HG02852 (cell line): Measurements from ENCODE around the gene ADAMTSL3.
"Not testable (repeated sequence)": the region's sequence is repeated elsewhere in the genome, so short reads cannot be mapped to it uniquely, and the experiment has no call there.

Experiments used
- ATAC-seq: cut with Tn5 transposase; IDR thresholded peaks from one replicate; pipeline ENCODE4 v1.9.1; 2021; ENCODE audit warnings: mild to moderate bottlenecking, moderate library complexity; ENCODE audit not compliant: unreplicated experiment

The ADAMTSL3 gene

DNA sequence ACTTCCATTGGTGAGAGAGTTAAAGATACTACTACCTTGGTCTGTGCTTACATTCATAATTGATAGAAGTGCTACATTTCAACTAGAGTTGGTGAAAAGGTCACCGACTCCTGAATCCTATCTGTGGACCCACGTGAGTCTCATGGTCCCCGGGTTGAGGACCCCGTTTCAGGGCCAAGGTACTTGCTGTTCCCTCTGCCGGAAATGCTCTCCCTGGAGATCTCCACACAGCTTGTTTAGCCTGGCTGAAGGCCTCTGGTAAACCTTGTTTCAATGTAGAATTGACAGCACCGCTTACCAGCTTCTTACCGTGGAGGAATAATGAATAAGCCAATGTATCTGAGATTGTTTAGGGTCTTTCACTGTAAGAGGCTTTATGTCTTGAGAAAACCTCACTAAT is 355.7 kb downstream of the ADAMTSL3 start:
- ATAC-seq, result no peak

DNA sequence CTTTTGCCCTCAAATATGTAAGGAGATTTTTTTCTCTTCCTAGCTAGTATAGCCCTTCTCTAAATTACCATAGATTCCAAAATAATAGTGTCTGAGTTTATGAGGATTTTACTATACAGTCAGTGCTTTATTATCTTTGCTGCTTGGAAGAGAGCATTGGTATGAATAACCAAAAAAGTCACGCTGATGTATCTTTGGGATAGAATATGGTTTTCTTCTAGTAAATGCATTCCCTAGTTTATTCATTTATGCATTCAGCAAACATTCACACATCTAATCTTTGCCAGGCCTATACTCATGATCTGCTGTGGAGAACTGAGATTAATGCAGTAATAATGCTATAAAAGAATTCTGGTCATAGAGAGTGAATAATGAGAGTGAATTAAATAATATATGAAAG is 356.3 kb downstream of the ADAMTSL3 start:
- no peak for ATAC-seq

GRCh38 chr15:84016371-84016770 is 362.4 kb downstream of the ADAMTSL3 start:
- ATAC-seq, result no peak

GRCh38 chr15:84022516-84022915 is 368.6 kb downstream of the ADAMTSL3 start:
- ATAC-seq, result no peak

GRCh38 chr15:84023636-84024035 is 369.7 kb downstream of the ADAMTSL3 start:
- no peak for ATAC-seq

DNA sequence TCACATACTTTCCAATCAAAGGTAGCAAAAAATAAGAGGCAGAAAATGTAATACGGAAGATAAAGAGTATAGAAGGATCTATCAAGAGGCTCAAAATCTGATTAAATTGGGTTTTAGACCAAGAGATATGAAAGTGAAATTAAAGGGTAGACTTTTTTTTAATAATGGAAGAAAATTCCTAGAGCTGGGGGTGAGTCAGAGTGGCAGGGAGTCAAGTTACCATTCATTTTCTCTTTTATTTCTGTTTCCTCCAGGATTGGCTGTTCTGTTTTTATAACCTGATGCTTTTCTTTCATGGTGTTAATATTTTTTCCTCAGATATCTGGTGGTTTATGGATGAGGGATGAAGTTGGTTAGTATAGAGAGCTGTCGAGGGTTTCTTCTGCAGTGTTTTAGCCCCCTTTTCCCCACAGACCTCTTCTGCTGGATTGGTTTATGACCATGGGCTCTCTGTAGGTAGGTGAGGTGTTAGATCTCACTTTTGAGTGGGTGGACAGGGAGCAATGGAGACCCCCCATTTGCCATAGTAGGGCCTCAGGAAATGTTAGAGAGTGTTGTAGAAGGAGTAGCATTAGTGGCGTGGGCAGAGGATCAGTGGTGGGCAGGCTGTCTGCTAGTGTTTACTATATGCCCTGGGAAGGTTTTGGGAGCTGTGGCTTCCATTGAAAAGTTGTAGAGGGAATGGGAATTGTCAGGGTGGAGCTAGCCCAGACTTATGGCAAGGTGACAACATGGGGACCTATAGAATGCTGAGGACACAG is 380.1 kb downstream of the ADAMTSL3 start:
- no peak for ATAC-seq

DNA sequence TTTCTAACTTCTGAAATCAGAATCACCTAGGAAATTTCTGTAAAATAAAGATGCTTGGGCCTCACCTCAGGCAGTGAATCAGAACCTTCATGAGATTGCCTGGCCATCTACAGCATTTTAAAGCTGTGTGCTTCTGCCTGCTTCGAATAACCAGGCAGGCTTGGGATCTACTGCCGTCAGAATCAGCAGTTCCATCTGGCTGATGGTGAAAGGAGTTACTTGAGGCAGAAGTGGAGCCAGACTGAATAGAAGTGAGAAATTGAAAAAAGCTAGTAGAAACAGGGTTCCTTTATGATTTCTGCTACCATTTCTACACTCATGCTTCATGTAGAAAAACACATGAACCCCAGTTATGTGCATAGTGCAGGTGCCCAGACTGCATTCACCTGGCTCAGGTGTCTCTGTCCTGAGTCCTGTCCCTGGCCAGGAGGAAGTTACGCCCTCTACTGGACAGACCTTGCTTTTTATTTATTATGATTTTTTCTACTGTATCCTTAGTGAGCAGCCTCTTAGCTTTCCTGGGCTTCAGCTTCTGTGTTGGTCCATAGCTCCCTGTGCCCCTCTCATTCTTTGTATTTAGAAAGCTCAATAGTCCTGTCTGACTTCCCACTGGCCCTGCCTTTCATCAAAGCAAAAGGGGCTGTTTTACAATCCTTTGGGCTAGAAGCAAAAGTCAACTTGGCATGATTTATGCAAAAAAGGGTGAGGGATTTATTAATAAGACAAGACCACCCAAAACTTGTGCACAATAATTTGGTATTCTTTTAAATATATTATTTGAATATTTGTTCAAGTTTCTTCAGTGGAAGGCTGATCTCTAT is 380.9 kb downstream of the ADAMTSL3 start:
- ATAC-seq, result no peak

DNA sequence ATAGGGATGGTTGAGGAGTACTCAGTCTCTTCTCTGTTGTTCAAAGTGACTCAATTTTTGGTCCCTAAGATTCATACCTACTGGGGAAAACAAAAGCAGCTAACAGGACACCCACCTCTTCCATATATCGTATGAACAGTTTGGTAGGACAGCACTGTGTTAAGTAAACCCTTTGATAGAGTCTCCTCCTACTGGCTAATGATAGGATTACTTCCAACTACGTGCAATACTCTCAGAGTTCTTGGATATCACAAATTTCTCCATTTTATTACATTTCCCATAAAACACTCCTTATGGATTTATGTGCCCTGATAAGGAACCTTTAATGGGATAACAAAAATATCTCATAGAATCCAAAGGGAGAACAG is 381.5 kb downstream of the ADAMTSL3 start:
- no peak for ATAC-seq

GRCh38 chr15:84037301-84037700 is 383.4 kb downstream of the ADAMTSL3 start:
- ATAC-seq, result no peak

DNA sequence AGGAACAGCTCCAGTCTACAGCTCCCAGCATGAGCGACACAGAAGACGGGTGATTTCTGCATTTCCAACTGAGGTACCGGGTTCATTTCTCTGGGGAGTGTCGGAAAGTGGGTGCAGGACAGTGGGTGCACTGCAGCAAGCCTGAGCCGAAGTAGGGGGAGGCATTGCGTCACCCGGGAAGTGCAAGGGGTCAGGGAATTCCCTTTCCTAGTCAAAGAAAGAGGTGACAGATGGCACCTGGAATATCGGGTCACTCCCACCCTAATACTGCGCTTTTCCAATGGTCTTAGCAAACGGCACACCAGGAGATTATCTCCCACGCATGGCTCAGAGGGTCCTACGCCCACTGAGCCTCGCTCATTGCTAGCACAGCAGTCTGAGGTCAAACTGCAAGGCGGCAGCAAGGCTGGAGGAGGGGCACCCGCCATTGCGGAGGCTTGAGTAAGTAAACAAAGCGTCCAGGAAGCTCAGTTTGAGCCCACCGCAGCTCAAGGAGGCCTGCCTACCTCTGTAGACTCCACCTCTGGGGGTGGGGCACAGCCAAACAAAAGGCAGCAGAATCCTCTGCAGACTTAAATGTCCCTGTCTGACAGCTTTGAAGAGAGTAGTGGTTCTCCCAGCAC is 388.6 kb downstream of the ADAMTSL3 start:
- not testable (repeated sequence) for ATAC-seq

- ATAC-seq, result no peak
These were observed 392.2 kb downstream of the ADAMTSL3 start for GRCh38 chr15:84046064-84046637.

DNA sequence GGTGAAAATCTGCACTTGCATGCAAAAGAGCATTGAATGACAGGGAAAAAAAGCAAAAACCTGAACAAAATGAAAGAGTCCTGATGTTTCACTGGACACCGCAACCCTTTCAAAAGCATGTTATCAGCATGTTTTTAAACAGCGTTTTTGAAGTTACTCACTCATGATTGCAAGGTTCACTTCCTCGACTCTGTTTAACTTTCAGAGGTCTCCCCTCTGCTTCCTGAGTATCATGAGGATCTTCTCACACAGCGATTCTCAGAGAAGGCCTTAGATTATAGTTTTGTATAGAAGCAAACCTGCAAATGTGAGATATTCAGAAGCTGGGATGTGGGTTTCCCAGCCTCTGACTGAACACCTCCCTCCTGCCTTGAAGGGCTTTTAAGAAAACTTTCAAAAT is 395.6 kb downstream of the ADAMTSL3 start:
- not testable (repeated sequence) for ATAC-seq

DNA sequence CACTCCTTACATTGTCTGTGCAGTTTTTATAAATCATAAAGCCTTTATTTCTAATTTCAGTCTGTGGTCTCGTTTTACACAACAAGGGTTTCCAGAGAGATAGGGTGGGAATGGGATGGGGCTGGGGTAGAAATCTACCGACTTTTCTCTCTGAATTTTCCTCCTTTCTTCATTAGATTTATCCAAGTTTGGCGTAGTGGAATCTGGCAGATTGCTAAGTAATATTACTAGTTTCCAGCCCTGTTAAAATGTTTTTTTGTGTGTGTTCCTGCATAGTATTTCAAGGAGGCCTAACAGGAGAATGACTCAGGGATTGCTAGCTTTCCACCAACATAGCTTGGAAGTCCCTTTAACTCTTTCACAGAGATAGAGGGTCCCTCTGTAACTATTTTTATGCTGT is 396.2 kb downstream of the ADAMTSL3 start:
- ATAC-seq, result no peak

GRCh38 chr15:84051146-84051545 is 397.2 kb downstream of the ADAMTSL3 start:
- ATAC-seq, result not testable (repeated sequence)

DNA sequence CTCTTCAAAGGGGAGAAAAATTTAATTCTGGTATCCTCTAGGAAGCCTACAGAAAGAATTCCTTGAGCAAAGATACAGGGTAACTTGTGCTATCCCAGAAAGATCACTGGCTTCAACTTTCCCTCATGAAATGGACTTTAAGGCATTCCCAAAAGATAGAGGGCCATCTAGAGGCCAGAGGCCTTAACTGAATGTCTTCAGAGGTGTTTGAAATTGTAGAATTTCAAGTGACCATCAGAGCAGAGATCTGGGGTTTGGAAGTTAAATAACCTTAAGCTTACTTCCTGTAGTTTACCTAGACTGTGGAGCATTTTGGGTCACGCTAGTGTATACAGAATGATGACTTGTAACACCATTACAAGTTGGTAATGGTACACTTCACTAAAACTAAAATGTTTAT is 400.6 kb downstream of the ADAMTSL3 start:
- ATAC-seq, result not testable (repeated sequence)

DNA sequence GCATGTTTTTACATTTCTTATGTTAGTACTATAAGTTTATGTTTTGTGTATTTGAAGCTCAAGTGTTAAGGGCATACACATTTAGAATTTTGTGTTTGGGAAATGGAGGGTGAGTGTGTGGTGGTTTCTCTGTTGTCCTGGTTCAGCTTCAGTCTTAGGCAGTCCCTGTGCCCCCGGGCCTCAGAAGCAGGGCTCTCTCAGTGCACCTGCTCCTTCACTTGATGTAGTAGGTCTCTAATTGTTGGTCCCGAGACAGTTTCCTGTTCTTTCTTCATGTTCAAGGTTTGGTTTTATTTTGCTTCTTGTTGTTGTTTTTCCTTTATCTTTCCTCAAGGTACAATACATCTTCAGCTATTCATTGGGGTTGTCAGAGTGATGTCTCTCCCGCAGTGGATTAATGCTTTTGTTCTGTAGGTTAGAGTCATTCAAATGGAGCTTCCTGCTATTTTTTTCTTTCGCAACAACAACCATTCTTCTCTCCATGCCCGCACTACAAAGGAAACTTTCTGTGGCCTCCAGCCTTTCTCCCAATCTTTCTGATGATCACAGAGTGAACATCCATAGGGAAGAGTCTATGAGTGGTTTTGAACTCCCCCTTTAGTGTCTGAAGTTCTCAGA is 403.9 kb downstream of the ADAMTSL3 start:
- ATAC-seq, result no peak

- ATAC-seq, result not testable (repeated sequence)
These were observed 409.8 kb downstream of the ADAMTSL3 start for GRCh38 chr15:84063674-84064073.

DNA sequence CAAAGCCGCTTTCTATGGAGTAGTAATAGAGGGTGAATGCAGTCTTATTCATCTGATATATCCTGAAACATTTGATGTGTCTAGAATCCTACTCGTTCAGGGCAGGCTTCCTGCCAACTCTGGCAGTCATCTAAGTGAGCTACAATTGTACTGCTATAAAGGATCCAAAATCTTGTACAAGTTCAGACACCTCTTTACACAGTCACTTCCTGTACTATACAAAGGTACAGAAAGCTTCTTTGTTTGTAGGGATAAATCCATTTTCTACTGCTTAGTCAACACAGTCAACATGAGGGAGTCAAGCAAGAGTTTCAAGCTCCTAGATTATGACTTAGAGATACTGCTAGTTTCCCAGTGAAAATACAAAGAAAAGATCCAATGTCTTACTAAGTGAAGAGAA is 414.8 kb downstream of the ADAMTSL3 start:
- ATAC-seq, result not testable (repeated sequence)

- ATAC-seq, result not testable (repeated sequence)
These were observed 424.1 kb downstream of the ADAMTSL3 start for GRCh38 chr15:84078038-84078437.

DNA sequence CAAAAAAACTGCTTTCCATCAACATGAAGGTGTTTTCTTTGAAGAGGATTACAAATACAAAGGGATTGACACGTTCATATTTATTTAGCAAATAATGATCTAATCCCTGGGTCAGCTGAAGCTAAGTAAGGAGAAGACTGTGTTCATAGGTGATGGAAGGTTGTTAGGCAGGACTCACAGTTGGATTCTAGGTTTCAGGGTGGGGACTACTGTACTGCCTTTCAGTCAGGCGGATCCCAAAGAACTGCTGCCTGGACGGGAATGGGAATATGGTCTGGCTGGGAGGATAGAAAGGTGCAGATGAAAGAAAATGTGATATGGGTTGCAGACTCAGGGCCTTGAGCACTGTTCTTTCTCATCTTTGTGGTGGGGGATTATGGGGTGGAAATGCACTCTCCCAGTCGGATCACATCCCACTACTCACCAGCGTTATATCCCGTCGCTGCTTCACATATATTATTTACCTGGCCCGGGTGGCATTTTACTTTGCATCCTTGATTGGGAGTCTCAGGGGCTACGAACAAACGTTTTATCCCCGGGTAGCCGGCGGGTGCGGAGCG is 425.5 kb downstream of the ADAMTSL3 start:
- not testable (repeated sequence) for ATAC-seq
